HG02642 (cell line): ENCODE data around the gene CLGN.
"Not testable (repeated sequence)": the region's sequence is repeated elsewhere in the genome, so short reads cannot be mapped to it uniquely, and the experiment has no call there.

ENCODE experiments used
- ATAC-seq: cut with Tn5 transposase; IDR thresholded peaks from one replicate; pipeline ENCODE4 v1.9.1; 2021; ENCODE audit warnings: mild to moderate bottlenecking; ENCODE audit not compliant: unreplicated experiment, poor library complexity

Gene CLGN, protein sequence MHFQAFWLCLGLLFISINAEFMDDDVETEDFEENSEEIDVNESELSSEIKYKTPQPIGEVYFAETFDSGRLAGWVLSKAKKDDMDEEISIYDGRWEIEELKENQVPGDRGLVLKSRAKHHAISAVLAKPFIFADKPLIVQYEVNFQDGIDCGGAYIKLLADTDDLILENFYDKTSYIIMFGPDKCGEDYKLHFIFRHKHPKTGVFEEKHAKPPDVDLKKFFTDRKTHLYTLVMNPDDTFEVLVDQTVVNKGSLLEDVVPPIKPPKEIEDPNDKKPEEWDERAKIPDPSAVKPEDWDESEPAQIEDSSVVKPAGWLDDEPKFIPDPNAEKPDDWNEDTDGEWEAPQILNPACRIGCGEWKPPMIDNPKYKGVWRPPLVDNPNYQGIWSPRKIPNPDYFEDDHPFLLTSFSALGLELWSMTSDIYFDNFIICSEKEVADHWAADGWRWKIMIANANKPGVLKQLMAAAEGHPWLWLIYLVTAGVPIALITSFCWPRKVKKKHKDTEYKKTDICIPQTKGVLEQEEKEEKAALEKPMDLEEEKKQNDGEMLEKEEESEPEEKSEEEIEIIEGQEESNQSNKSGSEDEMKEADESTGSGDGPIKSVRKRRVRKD

DNA sequence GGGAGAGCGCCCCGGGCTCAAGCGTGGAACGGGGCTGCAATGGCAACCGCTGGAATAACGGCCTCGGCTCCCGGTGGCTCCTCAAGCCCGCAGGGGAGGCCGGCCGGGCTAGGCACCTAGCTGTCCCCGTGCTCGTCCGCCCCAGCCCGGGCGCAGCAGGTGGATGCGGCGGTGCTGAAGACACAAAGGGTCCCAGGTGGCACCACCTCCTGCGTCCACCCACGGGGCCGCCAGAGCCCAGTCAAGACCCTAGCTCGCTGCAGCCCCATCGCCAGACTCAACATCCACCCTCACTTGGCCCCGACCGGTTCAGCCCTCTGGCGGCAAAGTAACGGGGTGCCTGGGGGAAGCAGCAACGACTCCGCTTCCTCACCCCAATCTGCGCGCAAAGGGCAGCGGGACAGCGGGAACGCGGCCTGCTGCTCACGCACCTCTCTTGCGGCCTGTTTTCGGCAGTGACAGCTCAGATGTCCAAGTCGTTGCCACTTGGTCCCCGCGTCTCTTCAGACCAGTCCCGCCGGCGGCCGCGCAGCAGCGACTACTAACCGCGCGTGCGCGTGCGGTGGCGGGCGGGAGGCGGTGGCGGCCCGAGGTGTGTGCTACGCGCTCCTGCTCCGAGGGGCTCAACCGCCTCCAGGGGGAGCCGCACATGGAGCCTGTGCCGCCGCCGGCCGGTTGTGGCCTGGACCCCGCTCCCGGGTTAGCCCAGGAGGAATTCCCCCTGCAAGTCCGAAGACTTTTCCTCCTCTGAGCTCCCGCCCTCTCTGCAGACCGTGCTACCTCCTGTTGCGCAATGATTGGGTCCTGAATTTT lies at the start of gene CLGN:
Gene CLGN (minus strand): TSS at position 543 of the 813 bp plus-strand sequence. CDS start 14,570 bp downstream, outside the sequence.
- ATAC-seq = peak; percentile 94

DNA sequence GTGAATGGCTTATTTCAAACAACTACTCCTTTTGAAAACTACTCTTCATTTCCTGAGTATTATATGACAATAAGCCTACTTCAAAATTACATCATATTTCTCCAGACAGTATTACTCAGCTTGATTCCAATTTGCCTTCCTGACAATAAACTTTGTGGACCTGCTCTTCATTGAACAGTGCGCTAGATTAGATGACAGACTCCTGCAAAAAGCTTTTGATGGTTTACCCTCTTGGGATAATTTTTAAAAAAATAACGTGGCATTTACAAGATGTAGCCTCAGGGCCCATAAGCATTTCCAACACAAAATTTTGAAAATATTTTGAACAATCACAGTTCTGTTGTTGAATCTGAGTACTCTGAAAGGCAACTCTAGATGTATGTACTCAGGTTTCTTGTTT lies 44.7 kb upstream of the CLGN start:
- ATAC-seq = no peak

DNA sequence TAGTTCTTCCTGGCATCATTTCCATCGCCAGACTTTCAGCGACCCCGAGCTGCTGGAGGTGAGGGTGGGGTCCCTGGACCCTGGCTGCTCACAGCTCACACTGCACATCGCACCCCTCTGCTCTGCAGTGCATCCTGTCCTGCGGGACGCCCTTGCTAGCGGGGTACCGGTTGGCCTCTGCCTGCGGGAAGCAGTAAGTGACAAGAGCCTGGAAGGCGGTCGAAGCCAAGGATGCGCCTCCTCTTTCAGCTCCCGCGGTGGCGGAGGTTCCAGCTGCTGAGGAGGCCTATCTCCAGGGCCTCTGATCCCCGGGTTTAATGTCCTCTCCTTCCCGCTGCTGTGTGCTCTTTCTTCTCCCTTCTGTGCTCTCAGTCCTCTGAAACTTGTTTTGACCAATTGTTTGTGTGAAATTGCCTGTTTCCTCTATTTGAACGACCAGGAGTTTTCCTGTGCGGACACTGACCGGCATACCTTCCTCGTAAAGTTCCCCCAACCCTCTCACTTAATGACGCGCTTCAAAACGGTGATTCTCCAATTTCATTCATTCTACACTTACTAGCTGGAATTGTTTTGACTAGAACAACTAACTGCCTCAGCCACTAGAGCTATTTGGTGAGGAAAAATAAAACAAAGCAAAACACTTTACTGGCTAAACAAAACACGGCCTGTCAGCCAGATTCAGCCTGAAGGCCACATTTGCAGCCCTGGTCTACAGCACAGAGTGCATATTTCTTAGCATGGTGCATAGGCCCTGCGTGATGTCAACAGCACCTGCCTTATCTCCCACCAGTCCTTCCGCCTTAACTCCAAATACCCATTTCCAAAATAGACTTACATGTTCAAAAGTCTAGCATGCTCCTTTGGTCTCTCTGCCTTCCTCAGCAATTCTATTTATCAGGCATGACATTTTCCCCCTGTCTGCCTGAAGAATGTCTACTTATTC lies 42.6 kb upstream of the CLGN start:
- ATAC-seq = no peak

DNA sequence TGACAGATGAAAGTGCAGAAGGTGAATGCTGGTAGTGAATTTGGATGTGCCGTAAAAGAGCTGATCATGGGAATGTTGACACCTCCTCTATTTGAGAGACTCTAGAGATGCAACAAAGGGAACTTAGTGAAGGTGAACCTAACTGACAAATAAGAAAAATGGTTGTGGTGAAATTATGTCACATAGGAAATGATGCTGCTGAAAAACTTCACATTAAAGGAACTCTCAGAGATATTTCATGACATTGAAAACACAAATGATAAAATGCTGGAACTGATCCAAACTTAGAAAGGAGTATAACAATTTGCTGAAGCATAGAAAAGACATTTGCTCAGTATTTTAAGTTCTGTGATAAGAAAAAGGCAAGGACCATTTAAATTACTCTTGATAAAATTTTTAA lies 38.7 kb upstream of the CLGN start:
- no peak for ATAC-seq

DNA sequence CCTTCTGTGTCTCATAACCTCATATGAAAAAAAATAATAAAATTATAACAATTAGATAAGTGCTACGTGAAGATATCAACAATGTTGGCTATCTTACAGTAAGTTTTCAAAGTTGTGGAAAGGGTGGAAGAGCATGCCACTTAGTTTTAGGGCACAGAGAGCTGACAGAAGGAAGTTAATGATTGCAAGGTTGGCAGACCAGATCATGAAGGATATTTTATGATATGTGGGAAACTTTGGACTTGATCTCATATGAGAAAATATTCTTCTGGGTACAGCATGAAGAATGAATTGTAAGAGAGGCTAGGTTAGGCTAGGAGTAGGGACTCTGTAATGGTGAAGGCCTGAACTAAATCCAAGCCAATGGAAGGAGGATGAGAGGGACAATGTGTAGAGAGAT lies 36.2 kb upstream of the CLGN start:
- ATAC-seq = no peak

DNA sequence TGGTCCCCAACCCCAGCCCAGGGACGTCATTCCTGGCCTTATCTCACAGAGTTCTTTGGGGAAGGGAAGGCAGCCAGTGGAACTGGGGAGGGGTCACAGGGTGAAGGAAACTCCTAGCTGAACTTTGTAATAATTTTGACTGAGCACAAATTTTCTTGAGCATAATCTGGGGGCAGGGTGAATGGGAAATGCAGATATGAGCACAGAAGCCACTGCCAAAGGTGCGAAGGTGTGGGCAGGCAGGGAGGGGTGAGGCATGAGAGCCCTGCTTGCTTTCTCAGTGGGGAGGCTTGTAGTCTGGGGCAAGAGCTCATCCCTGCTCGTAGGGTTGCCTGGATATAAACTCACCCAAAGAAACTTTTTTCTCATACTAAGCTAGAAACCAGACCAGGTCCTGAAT lies 35.7 kb upstream of the CLGN start:
- no peak for ATAC-seq

DNA sequence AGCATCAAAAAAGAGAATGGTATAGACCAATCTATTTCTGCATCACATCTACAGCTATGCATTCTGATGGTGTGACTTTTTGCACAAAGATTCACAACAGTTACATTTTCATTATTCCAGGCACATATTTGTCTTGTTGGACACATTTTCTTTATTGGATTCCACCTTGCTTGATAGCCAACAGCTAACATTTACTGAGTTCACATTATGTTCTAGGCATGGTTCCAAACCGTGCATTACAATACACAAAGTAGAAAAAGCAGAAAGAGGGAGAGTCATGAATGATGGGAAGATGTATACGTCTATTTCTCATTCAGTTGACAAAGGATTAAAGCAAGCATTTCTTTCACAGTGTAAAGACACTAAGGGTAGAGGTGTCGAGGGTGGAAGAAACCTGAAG lies 22.9 kb upstream of the CLGN start:
- no peak for ATAC-seq

DNA sequence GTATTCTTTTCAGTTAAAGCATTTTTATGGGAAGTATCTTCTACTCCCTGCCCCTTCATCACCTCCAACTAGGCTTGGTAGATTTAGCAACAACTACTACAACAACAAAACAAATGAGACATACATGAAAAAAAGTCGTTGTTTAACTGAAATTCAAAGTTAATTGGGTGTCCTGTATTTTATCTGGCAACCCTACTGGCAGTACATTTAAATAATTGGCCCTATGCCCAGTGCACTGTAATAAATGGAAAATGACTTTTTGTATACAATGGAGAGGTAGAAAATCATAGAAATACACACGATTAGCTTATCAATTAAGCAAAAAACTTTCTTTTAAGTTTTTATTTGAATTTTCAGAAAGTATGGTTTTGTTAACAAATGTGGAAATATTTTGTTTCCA lies 21.4 kb upstream of the CLGN start:
- ATAC-seq = no peak

DNA sequence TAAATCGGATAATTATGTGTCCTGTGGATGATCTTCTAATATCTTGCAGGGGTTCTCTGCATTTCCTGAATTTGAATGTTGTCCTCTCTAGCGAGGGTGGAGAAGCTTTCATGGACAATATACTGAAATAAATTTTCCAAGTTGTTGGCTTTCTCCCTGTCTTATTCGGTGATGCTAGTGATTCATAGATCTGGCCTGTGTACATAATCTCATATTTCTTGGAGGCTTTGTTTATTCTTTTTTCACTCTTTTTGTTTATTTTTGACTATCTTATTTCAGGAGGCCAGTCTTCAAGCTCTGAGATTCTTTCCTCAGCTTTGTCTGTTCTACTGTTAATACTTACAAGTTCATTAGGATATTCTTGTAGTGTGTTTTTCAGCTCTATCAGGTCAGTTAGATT lies 20.7 kb upstream of the CLGN start:
- no peak for ATAC-seq

DNA sequence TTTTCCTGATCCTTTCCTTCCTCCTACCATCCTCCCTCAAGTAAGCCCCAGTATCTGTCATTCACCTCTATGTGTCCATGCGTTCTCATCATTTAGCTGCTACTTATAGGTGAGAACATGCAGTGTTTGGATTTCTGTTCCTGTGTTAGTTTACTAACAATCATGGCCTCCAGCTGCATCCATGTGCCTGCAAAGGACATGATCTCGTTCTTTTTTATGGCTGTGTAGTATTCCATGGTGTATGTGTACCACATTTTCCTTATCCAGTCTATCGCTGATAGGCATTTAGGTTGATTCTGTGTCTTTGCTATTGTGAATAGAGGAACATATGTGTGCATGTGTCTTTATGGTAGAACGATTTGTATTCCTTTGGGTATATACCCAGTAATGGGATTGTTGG lies 16.9 kb upstream of the CLGN start:
- not testable (repeated sequence) for ATAC-seq

DNA sequence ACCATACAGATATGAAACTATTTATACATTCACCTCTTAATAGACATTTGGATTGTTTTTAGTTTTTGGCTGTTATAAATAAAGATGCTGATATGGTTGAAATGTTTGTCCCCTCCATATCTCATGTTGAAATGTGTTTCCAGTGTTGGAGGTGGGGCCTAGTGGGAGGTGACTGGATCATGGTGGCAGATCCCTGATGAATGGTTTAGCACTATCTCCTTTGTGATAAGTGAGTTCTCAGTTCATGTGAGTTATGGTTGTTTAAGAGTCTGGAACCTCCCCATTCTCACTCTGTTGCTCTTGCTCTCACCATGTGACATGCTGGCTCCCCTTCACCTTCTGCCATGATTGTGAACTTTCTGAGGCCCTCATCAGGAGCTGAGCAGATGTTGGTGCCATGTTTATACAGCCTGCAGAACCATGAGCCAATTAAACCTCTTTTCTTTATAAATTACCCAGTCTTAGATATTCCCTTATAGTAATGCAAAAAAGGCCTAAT lies 12.2 kb upstream of the CLGN start:
- no peak for ATAC-seq

DNA sequence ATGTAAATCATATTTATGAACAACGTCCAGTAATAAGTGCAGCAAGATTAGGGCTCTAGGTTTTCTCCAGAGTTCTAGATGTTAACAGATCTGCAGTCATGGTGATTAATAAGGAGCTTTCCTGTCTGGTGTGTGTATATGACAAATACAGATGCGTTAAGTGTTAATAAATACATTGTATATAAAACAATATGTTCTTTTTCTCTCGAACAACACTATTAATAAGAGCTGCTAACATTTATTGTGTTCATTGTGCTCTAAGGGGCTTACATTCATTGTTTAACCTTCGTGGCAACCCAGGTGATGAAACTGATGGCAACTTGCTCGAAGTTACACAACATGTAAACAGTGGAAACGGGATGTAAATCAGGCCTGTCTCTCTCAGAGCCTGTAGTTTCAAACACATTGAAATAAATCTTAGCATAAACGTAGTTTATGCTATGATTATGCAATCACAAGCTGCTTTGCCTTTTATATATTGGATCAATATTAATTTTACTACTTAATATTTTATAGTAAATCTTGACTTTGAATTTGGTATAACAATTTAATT lies 547 bp upstream of the CLGN start:
- ATAC-seq = no peak

DNA sequence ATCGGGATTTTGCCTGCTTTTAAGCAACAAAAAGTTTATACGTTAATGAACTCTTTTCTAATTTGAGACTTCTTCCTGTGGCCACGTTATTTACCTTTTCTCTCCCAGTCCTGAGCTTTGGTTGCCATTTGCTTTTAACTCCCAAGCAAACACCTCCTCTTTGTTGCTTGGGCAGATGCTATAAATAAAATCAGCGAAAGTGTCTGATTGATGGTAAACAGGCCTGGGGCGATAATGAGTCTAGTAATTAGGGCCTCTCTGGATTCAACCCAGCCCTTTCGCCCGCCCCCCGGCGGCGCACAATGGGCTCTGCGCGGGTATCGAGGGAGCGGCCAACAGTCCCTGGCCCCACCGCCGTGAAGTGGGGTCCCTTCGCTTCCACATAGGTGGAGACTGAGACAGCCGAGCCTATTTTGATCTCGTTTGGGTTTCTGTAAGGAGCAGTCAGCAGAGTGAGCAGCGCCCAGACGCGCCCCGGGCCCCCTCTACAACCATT lies 790 bp downstream of the CLGN start:
- ATAC-seq = peak; percentile 11

DNA sequence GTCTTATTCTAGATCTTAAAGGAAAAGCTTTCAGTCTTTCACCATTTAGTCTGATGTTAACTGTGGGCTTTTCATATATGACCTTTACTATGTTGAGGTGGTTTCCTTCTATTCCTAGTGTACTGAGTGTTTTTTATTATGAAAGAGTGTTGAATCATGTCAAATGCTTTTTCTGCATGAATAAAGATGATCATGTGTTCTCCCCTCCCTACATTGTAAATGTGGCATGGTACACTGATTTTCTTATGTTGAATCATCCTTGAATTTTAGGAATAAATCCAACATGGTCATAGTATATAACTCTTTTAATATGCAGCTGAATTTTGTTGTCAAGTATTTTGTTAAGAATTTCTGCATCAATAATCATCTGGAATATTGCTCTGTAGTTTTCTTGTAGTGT lies 4.3 kb downstream of the CLGN start:
- ATAC-seq = no peak

DNA sequence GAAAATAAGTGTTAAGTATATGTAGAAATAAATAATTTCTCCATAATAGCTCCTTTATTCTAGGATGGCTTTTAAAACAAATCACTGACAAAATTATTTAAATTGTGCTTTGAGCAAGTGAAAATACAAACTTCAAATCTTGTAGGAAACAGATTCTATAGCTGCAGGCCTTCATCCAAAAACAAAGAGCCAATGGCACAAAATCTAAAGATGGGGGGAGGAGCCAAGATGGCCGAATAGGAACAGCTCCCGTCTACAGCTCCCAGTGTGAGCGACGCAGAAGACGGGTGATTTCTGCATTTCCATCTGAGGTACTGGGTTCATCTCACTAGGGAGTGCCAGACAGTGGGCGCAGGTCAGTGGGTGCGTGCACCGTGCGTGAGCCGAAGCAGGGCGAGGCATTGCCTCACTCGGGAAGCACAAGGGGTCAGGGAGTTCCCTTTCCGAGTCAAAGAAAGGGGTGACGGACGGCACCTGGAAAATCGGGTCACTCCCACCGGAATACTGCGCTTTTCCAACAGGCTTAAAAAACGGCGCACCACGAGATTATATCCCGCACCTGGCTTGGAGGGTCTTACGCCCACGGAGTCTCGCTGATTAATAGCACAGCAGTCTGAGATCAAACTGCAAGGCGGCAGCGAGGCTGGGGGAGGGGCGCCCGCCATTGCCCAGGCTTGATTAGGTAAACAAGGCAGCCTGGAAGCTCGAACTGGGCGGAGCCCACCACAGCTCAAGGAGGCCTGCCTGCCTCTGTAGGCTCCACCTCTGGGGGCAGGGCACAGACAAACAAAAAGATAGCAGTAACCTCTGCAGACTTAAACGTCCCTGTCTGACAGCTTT lies 14.1 kb downstream of the CLGN start:
- ATAC-seq = not testable (repeated sequence)

DNA sequence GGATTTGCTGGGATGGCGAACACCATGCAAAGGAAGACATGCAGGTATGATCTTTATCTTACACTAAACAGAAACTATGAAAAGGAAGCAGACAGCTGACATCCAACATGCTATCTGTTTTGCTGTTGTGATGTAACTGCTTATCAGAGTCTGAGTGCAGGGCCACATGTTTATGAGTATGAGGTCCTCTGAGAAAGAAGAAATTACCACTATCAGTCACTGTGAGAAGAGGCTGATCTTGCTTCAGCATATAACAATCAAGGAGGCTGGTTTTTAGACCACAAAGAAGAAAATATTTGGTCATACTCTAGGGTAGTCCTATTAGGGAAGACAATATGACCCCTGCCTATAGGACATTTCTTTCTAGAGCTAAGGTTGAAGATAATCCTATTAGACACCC lies 18.5 kb downstream of the CLGN start:
- ATAC-seq = no peak

DNA sequence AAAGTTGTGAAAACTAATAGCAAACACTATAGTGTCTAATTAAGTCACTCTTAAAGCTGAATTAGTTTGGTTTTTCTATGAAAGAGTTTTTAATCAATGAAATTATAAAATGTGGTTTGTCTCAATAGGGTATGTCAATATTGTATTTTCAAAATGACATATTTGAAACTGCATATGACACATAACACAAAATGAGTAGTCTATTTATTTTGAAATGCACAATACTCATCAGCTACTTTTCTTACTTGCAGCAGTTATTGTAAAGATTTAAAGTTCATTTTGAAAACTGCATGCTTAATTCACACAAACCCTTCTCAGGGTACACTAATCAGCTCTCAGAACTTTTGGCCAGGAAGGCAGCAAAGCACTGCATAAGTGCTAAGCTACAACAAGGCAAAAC lies 21.2 kb downstream of the CLGN start:
- no peak for ATAC-seq

DNA sequence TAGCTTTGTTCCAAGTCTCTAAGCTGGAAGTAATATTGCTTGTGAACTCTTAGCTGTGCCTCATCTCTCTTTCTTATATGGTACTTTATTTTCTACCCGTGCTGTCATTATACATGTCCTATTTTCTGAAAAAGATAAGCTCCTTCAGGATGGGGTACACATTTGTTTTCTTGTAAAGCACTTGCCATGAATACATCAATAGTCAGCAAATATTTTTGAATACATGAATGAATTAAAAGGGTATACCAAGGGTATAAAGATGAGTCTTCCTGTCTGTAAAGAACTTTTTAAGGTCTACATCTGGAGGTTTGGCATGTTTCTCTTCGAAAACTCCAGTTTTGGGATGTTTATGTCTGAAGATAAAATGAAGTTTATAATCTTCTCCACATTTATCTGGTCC lies 27.3 kb downstream of the CLGN start:
- ATAC-seq = no peak

DNA sequence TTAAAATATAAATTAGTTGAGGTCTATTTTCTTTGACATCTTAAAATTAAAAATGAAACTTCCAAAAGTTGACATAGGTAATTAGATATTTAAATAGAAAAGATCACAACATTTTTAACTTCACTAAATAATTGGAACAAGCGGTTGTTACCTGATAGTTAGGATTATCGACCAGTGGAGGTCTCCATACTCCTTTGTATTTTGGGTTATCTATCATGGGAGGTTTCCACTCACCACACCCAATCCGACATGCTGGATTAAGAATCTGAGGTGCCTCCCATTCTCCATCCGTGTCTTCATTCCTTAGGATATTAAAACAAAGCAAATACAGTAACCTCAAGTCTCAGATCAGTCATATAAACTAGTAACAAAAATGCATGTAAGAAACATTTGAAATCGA lies 31.8 kb downstream of the CLGN start:
- ATAC-seq = no peak
